Nephron (organoid): Measurements from ENCODE around the gene MAP1LC3A.
"Not testable (repeated sequence)": the region's sequence is repeated elsewhere in the genome, so short reads cannot be mapped to it uniquely, and the experiment has no call there.

Source experiments
- H3K27ac Mint-ChIP-seq, 3 experiments: 2 replicates each; pipeline ENCODE4 v1.8.0; 2020; ENCODE audit warnings: mixed read lengths in 3 of 3, mild to moderate bottlenecking in 2 of 3, moderate library complexity in 1 of 3
- H3K27me3 Mint-ChIP-seq: 2 replicates; pipeline ENCODE4 v1.8.0; 2021; ENCODE audit warnings: low read depth, mild to moderate bottlenecking, moderate library complexity, mixed read lengths
- H3K36me3 Mint-ChIP-seq: 2 replicates; pipeline ENCODE4 v1.8.0; 2020; ENCODE audit warnings: low read depth, mixed read lengths
- H3K4me1 Mint-ChIP-seq: 2 replicates; pipeline ENCODE4 v1.8.0; 2020; ENCODE audit warnings: mixed read lengths
- H3K4me3 Mint-ChIP-seq, 3 experiments: 2 replicates each; pipeline ENCODE4 v1.8.0; 2020; ENCODE audit warnings: mild to moderate bottlenecking in 3 of 3, mixed read lengths in 3 of 3, moderate library complexity in 2 of 3
- H3K9me3 Mint-ChIP-seq: 2 replicates; pipeline ENCODE4 v1.8.0; 2020; ENCODE audit warnings: mixed read lengths
- CTCF ChIP-seq, 3 experiments: fragments of 200-600 bp; sonication (generic); IDR thresholded peaks; one replicate each; pipeline ENCODE4 v1.5.0; 2021; ENCODE audit warnings: antibody characterized with exemption in 3 of 3; ENCODE audit not compliant: unreplicated experiment in 3 of 3

The MAP1LC3A gene

DNA sequence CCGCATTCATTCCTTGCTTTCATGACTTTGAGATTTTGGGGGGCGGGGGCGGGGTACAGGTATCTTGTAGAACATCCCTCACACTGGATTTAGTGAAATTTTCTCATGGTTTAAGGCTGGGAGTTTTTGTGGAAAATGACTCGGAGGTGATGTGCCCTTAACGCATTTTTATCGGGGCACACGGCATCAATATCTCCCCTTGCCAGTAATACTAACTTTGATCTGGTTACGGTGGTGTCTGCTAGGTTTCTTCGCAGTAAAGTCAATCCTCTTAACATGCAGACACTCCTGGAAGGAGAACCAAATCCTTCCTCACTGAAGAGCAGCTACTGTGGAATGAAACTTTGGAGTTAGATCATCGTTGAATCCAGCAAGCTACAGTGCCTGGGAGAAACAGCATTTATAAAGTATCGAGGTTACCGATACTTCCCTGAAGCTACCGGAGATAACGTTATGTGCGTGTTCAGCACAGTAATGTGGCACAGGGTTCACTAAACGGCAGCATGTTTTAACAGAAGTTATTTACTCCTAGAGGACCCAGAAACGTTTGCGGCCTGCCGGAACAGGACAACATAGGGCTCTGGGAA lies 43.5 kb upstream of the MAP1LC3A start:
- Mint-ChIP-seq H3K4me3 (peak overlapping the region; percentile 93 to 98 (median 98)), H3K9me3 (no peaks in the 10 kb centered on the region), H3K4me1 (peaks cover 51% of the 10 kb centered on the region), H3K27ac (peak overlapping the region; percentile 96 to 100 (median 99)), H3K27me3 (peaks cover 3% of the 10 kb centered on the region), H3K36me3 (peaks cover 23% of the 10 kb centered on the region)
- no peak for TF ChIP-seq CTCF (IDR thresholded peaks at IDR 0.05; ENCODE audit: unreplicated experiment in 3 of 3)

DNA sequence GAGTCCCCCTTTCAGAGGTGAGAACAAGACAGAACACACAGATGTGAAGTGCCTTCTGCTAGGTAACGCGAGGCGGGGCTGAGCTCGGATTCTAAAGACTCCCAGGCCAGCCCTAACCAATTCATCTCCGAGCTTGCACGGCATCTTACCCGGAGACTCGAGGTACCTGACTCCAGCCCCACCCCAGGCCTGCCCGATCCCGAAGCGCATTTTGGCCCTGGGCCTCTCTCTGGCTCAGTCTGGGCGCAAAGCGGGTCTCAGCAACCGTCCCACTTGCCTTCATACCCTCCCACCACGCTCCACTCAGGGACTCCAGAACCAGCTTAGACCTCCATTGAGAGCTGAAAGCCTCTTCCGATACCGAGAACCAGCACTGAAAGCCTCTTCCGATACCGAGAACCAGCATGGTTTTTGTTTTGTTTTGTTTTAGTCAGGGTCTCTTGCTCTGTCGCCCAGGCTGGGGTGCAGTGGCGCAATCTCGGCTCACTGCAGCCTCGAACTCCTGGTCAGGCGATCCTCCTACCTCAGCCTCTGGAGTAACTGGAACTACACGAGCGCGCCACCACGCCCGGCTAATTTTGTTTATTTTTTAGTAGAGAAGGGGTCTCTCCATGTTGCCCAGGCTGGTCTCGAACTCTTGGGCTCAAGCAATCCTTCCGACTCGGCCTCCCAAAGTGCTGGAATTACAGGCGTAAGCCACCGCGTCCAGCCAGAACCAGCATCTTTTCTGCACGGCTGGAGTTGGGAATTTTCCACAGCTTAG lies 42.9 kb upstream of the MAP1LC3A start:
- H3K36me3 Mint-ChIP-seq = peaks cover 22% of the 10 kb centered on the region
- no peak for TF ChIP-seq CTCF (IDR thresholded peaks at IDR 0.05; ENCODE audit: unreplicated experiment in 3 of 3)
- no peaks in the 10 kb centered on the region for H3K9me3 Mint-ChIP-seq
- H3K27ac Mint-ChIP-seq = peak overlapping the region; percentile 96 to 100 (median 99)
- H3K4me3 Mint-ChIP-seq = peak overlapping the region; percentile 93 to 98 (median 98)
- H3K4me1 Mint-ChIP-seq = peaks cover 51% of the 10 kb centered on the region
- peaks cover 3% of the 10 kb centered on the region for H3K27me3 Mint-ChIP-seq

GRCh38 chr20:34516247-34517113 lies 42.0 kb upstream of the MAP1LC3A start, which contains the start of gene DYNLRB1:
Gene DYNLRB1 (plus strand): TSS chr20:34516422. CDS start chr20:34516459, 37 bp downstream.
- Mint-ChIP-seq H3K36me3 (peaks cover 15% of the 10 kb centered on the region), H3K4me3 (peak within 1 kb of the TSS; percentile 93 to 98 (median 98))
- TF ChIP-seq CTCF (IDR thresholded peaks at IDR 0.05; ENCODE audit: unreplicated experiment in 3 of 3) = no peak

DNA sequence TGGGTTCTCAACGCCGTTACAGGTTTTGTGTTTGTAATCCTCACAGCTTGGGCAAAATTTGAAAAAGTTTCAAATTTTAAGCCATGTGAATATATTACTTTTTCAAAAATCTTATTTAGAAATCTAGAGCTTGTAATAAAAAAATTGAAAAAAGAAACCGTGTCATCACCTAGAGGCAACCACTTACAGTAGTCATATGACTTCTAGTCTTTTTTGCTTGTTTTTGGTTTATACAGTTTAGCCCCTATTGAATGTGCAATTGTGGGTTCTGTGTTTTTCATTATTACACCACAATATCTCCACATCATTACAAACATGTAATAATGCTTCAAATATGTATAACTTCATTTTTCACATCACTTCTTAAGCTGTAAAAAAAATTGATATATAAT lies 41.4 kb upstream of the MAP1LC3A start:
- Mint-ChIP-seq H3K9me3 (no peaks in the 10 kb centered on the region), H3K27ac (peak overlapping the region; percentile 96 to 100 (median 99)), H3K36me3 (peaks cover 15% of the 10 kb centered on the region), H3K4me3 (peak overlapping the region; percentile 93 to 98 (median 98)), H3K4me1 (peaks cover 50% of the 10 kb centered on the region), H3K27me3 (peaks cover 3% of the 10 kb centered on the region)
- TF ChIP-seq CTCF (IDR thresholded peaks at IDR 0.05; ENCODE audit: unreplicated experiment in 3 of 3) = no peak

More at GRCh38 chr20:34516247-34517113, 42.0 kb upstream of the MAP1LC3A start, which contains the start of gene DYNLRB1:
- Mint-ChIP-seq H3K27me3 (peaks cover 3% of the 10 kb centered on the region), H3K4me1 (peaks cover 51% of the 10 kb centered on the region), H3K9me3 (no peaks in the 10 kb centered on the region), H3K27ac (peak within 1 kb of the TSS; percentile 96 to 100 (median 99))

GRCh38 chr20:34518863-34519262 lies 39.7 kb upstream of the MAP1LC3A start:
- peaks cover 51% of the 10 kb centered on the region for H3K4me1 Mint-ChIP-seq
- H3K4me3 Mint-ChIP-seq = peak overlapping the region; percentile 82 to 84 (median 83)
- not testable (repeated sequence) for H3K27me3 Mint-ChIP-seq, H3K9me3 Mint-ChIP-seq, H3K27ac Mint-ChIP-seq
- peaks cover 18% of the 10 kb centered on the region for H3K36me3 Mint-ChIP-seq

DNA sequence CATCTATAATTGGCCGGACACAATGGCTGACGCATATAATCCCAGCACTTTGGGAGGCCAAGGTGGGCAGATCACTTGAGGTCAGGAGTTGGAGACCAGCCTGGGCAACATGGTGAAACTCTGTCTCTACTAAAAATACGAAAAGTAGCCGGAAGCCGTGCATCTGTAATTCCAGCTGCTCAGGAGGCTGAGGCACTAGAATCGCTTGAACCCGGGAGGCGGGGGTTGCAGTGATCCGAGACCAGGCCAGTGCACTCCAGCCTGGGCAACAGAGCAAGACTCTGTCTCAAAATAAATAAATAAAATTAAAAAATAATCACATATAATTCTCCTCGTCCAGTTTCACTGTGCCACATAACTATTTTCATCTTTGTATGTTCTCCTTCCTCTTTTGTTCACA lies 38.7 kb upstream of the MAP1LC3A start:
- peaks cover 13% of the 10 kb centered on the region for H3K36me3 Mint-ChIP-seq
- H3K27me3 Mint-ChIP-seq, H3K27ac Mint-ChIP-seq, H3K9me3 Mint-ChIP-seq: not testable (repeated sequence)
- peak overlapping the region; percentile 29 to 50 (median 30) for H3K4me3 Mint-ChIP-seq
- H3K4me1 Mint-ChIP-seq = peaks cover 50% of the 10 kb centered on the region
